ENCODE data around the gene CDC42.

CDC42 gene

DNA sequence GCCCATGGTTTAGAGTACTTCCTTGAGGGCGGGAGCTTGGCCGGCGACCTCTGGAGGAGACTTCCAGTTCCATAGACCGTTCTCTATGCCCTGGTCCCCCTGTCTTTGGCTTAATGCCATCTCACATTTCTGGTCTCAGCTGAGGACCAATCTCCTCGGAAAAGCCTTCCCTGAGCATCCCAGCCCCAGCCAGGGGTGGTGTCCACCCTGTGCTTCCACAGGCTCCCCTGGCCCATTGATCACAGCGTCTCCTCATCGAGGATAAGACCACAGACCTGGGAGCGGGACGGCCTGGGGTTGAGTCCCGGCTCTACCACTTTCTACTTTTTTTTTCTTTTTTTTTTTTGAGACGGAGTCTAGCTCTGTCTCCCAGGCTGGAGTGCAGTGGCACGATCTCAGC lies 75.9 kb downstream of the CDC42 start:
- DNase-seq (ENCODE audit: low spot score) = no peak
- TF ChIP-seq, protein P1, sequence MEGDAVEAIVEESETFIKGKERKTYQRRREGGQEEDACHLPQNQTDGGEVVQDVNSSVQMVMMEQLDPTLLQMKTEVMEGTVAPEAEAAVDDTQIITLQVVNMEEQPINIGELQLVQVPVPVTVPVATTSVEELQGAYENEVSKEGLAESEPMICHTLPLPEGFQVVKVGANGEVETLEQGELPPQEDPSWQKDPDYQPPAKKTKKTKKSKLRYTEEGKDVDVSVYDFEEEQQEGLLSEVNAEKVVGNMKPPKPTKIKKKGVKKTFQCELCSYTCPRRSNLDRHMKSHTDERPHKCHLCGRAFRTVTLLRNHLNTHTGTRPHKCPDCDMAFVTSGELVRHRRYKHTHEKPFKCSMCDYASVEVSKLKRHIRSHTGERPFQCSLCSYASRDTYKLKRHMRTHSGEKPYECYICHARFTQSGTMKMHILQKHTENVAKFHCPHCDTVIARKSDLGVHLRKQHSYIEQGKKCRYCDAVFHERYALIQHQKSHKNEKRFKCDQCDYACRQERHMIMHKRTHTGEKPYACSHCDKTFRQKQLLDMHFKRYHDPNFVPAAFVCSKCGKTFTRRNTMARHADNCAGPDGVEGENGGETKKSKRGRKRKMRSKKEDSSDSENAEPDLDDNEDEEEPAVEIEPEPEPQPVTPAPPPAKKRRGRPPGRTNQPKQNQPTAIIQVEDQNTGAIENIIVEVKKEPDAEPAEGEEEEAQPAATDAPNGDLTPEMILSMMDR (IDR thresholded peaks at IDR 0.05; ENCODE audit: extremely low read depth, missing control alignments) = no peak

DNA sequence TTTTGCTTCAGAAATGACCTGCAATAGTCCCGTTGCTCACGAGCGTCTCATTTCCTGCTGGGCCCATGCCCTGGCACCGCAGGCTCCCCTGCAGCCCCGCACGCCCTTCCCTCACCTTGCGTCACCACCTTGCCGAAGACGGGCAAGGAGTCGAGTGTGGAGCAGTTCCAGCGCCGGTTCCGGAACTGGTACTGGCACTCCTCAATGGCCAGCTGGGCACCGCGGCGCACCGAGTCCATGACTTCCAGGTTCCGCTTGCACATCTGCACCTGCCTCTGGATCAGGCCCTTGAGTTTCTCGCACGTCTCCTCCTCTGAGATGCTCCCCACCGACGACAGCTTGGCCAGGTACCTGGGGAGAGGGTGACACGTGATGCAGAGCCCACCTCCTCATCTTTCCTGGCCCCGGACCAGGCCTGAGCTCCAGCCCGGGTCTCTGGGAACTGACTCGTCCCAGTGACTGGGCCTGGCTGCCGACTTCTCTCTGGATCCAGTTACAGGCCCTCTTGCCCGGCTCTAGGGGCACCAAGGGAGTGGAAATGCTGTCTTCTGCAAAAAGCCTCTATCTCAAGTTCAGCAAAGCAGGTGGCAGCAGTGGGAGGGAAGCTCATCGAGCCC lies 77.1 kb downstream of the CDC42 start:
- TF ChIP-seq, protein P1 (IDR thresholded peaks at IDR 0.05; ENCODE audit: extremely low read depth, missing control alignments) = no peak
- DNase-seq (ENCODE audit: low spot score) = no peak

DNA sequence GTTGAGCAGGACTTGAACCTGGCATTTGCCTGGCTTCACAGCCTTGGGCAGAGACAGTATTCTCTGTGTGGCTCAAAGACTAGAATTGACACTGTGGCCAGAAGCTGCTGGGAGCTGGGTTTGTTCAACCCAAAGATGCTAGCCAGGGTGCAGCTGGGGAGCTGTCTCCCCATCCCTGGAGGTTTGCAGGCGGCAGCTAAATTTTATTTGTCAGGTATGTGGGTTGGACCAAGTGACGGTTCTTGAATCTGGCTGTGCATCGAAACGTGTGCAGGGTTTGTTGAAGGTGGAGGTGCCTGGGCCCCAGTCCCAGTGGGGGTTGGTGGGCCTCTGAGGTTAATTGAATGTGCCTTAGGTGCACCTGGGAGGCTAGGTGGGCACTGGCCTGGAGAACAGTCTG lies 78.6 kb downstream of the CDC42 start:
- no peak for DNase-seq (ENCODE audit: low spot score)
- TF ChIP-seq, protein P1 (IDR thresholded peaks at IDR 0.05; ENCODE audit: extremely low read depth, missing control alignments) = no peak

DNA sequence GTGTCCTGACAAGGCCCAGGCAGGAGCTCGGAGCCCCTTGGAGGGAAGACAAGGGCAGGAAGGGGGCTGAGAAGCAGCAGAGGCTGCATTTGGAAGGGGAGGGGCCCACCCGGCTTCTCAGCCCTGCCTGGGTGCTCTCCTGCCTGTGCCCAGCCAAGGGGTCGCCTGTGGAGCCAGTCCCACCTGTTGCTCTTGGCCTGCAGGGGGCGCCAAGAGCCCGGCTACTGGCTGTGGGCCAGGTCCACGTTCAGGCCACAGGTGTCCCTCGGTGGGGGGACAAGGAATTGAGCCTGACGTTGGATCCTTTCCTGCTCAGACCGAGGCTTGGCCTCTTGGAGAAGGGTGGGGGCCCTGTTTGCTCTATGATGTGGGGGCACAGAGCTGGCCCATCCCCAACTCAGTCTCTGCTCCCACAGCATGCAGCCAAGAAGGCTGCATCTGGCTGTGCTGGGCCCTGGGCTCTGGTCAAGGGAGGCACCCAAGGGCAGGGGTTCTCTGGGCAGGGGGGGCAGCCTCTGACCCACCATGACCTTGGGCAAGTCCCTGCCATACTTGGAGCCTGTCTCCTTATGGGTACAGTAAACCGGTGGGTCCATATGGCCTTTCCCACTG lies 79.5 kb downstream of the CDC42 start:
- TF ChIP-seq, protein P1 (IDR thresholded peaks at IDR 0.05; ENCODE audit: extremely low read depth, missing control alignments) = peak; percentile 89
- peak; percentile 87 for DNase-seq (ENCODE audit: low spot score)

DNA sequence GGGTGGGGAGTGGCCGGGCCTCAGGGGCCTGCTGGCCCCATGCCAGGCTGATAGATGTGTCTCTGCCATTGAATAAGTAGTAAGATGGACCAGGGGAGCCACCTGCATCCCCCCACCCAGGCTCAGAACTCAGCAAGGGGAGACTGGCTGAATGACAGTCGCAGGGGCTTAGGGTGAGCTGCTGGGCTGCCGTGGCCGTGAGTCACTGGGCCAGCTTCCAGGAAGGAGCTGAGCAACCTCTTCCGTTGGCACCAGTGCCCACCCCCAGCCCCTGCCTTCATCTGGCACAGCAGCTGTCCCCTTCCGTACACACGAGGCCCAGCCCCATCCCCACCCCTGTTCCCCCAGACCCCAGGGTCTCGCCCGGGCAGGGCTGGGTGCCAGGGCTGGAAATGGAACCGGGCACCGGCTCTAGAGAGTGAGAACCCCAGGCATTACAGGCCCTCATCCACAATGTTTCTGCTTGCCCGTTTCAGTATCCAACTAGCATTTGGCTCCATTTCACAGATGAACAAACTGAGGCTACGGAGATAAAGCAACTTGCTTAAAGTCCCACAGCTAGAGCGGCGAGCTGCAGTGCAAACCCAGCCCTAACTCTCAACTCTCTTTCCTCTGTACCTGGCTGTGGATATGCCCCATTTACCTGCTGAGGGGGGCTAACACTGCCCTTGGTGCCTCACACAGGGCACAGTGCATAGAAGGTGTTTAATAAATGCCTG lies 80.2 kb downstream of the CDC42 start:
- TF ChIP-seq, protein P1 (IDR thresholded peaks at IDR 0.05; ENCODE audit: extremely low read depth, missing control alignments) = no peak
- DNase-seq (ENCODE audit: low spot score) = no peak

DNA sequence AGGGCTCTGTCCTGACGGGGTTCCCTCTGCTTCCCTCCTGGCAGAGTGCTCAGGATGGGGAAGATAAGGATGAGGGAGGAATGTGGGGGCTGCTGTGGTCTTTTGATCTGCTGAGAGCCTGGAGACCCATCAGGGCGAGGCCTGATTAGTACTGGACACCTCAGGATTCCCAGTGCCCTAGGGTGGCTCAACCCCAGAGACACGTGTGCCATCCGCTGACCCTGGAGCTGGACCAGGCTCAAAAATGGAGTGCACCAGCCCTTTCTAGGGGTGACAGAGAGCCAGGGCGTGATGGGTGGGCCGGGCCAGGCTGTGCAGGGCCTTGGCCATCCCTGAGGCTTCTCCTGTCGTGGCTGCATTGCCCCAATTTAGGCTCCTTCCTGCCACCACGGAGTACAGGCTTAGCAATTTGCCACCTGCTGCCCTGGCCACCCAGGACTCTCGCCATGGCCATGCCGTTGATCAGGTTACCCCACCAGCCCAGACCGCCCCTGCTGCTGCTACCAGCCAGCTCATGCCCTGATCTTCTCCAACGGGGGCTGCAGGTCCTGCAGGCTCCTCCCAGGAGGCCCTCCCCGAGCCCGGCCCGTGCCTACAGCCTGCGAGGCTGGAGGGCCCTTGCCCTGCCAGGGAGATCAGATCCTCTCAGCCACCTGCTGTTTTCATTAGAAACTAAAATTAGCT lies 80.9 kb downstream of the CDC42 start:
- TF ChIP-seq, protein P1 (IDR thresholded peaks at IDR 0.05; ENCODE audit: extremely low read depth, missing control alignments) = no peak
- DNase-seq (ENCODE audit: low spot score) = no peak

DNA sequence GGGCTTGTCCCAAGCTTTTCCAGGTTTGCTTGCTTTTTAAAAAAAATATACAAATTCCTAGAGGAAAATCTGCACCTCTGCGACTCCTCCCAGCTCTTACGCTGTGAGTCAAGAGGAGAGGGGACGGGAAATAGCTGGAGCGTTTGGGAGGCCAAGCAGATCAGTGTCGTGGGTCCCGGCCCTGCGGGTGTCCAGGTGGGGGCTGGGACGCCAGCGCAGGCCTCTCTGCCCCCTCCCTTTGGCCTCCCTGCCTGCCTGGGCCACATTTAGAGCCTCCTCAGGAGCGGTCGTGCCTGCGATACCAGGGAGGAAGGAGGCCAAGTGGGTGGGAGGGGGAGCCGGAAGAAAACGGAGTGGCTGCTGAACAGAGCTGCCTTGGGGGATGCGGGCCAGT lies 81.4 kb downstream of the CDC42 start:
- TF ChIP-seq, protein P1 (IDR thresholded peaks at IDR 0.05; ENCODE audit: extremely low read depth, missing control alignments) = no peak
- no peak for DNase-seq (ENCODE audit: low spot score)

Measured in GM20000 (cell line).